GM23248 (cell line): ENCODE measurements around the gene C13orf42. TPM values are rescaled to one million over a fixed set of nuclear protein-coding genes. Genes with fewer than 3 reads are reported as not detected.
"Not testable (repeated sequence)": the region's sequence is repeated elsewhere in the genome, so short reads cannot be mapped to it uniquely, and the experiment has no call there.

Experiments
- DNase-seq: peaks from one replicate; pipeline ENCODE4 v3.0.0-alpha.2; 2015
- H2AFZ ChIP-seq: fragments of 200-600 bp; sonication (generic); 2 replicates; pipeline ENCODE4 v1.6.1; 2016; ENCODE audit warnings: antibody characterized with exemption
- H3F3A ChIP-seq: fragments of 200-600 bp; sonication (generic); 2 replicates; pipeline ENCODE4 v1.6.1; 2016; ENCODE audit warnings: mild to moderate bottlenecking, antibody characterized with exemption, mixed run types; ENCODE audit not compliant: insufficient read depth
- H3K27ac ChIP-seq: fragments of 200-600 bp; sonication (generic); 2 replicates; pipeline ENCODE4 v1.5.1; 2016; ENCODE audit warnings: mild to moderate bottlenecking
- H3K27me3 ChIP-seq: fragments of 200-600 bp; sonication (generic); replicated peaks from 2 replicates; pipeline ENCODE4 v1.6.1; 2016; ENCODE audit warnings: mild to moderate bottlenecking; ENCODE audit not compliant: insufficient read depth
- H3K36me3 ChIP-seq: fragments of 200-600 bp; sonication (generic); 2 replicates; pipeline ENCODE4 v1.6.1; 2016; ENCODE audit warnings: low read depth, mild to moderate bottlenecking
- H3K4me1 ChIP-seq: fragments of 200-600 bp; sonication (generic); 2 replicates; pipeline ENCODE4 v1.6.1; 2016; ENCODE audit warnings: mild to moderate bottlenecking; ENCODE audit not compliant: insufficient read depth
- H3K4me2 ChIP-seq: fragments of 200-600 bp; sonication (generic); one replicate; pipeline ENCODE4 v1.6.1; 2016; ENCODE audit warnings: mild to moderate bottlenecking; ENCODE audit not compliant: unreplicated experiment
- H3K4me3 ChIP-seq: fragments of 200-600 bp; sonication (generic); 2 replicates; pipeline ENCODE4 v1.5.1; 2016; ENCODE audit warnings: mild to moderate bottlenecking
- H3K79me2 ChIP-seq: fragments of 200-600 bp; sonication (generic); 2 replicates; pipeline ENCODE4 v1.6.1; 2016; ENCODE audit warnings: mild to moderate bottlenecking; ENCODE audit not compliant: insufficient read depth
- H3K9ac ChIP-seq: fragments of 200-600 bp; sonication (generic); 2 replicates; pipeline ENCODE4 v1.6.1; 2016; ENCODE audit warnings: mild to moderate bottlenecking
- H3K9me2 ChIP-seq: fragments of 200-600 bp; sonication (generic); 2 replicates; pipeline ENCODE4 v1.6.1; 2016; ENCODE audit warnings: mixed run types, mild to moderate bottlenecking, moderate library complexity; ENCODE audit not compliant: insufficient read depth
- H3K9me3 ChIP-seq: fragments of 200-600 bp; sonication (generic); one replicate; pipeline ENCODE4 v1.6.1; 2017; ENCODE audit warnings: low read depth
- H4K20me1 ChIP-seq: fragments of 200-600 bp; sonication (generic); 2 replicates; pipeline ENCODE4 v1.6.0; 2016; ENCODE audit not compliant: insufficient read depth
- EZH2 ChIP-seq: fragments of 200-600 bp; sonication (generic); IDR thresholded peaks from 2 replicates; pipeline ENCODE4 v1.6.1; 2018; ENCODE audit warnings: antibody characterized with exemption, mild to moderate bottlenecking; ENCODE audit not compliant: insufficient read depth, poor library complexity, severe bottlenecking
- EZH2phosphoT487 ChIP-seq: fragments of 200-600 bp; sonication (generic); IDR thresholded peaks from 2 replicates; pipeline ENCODE4 v1.6.1; 2018; ENCODE audit warnings: antibody characterized with exemption, moderate library complexity, mild to moderate bottlenecking, low read depth; ENCODE audit not compliant: insufficient read depth
- WGBS, 2 experiments: methylation state at CpG; one replicate each; pipeline ENCODE4 v1.1.6; 2015 to 2017; ENCODE audit warnings: low lambda C conversion rate in 2 of 2, low coverage in 1 of 2; ENCODE audit errors: missing lambda C conversion rate in 2 of 2; 5-methylcytosine and 5-hydroxymethylcytosine counted together
- in situ Hi-C: fragments of 300-500 bp; cut with MboI; formaldehyde crosslinking; loops from 2 replicates; pipeline ENCODE4 v1.15.0; 2020
- polyA plus RNA-seq: library from polyadenylated mRNA; unstranded; fragments of >200 nt; fragmentation: Nextera tagmentation; extraction: Ambion mirVana; gene quantifications from 2 replicates; pipeline ENCODE4 v1.2.1, GENCODE V29; 2016
- total RNA-seq: library from RNA; depleted of rRNA; stranded (reverse); fragments of >200 nt; shearing (Covaris generic); gene quantifications from 2 replicates; pipeline ENCODE4 v1.2.3, GENCODE V29; 2014

Gene C13orf42
- total and polyA plus RNA-seq, 2 experiments from 2014 or later = not detected

DNA sequence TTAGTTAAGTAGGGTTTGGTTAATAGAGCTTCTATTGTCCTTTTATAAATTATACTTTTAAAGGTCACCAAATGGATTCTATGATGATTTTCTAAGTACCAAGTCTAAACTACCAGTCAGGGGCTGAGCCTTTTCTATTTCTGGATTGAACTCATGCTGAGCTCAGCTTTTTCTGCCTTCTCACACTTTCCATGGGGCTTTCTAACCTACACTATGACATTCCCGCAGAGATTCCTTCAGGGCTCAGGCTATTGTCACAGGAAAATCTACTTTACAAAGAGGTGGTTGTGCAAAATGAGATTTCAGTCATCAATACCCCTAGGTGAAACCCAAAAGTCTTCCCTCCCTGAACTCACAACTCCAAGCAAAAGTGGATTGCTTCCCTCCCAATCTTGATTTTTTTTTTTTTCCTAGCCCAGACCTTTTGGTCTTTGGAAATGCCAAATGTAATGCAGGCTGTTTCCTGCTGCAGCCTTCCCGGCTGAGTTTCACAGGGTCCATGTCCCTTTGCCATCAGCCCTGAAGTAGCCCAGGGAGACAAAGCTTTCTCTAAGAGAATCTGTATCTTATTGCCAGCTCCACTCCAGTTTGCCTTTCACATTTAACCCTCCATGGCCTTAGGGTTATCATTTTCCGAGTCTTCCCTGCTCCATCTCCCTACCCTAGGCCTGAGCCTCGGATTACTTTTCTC, 13.6 kb downstream of the C13orf42 start:
- Histone ChIP-seq H3K4me1 (no peaks in the 10 kb centered on the region), H3K36me3 (no peaks in the 10 kb centered on the region), H3K27ac (no peak overlapping the region), H2AFZ (no peak overlapping the region), H3K27me3 (peaks cover 47% of the 10 kb centered on the region), H3K79me2 (no peaks in the 10 kb centered on the region), H3K4me2 (no peak overlapping the region), H3K9me3 (no peaks in the 10 kb centered on the region), H3F3A (no peaks in the 10 kb centered on the region), H3K9ac (no peak overlapping the region), H4K20me1 (no peaks in the 10 kb centered on the region), H3K9me2 (no peaks in the 10 kb centered on the region), H3K4me3 (no peak overlapping the region)
- DNase-seq = no peak
- WGBS, 2 experiments = 46 to 49% methylated on average over 4 of the region's 4 CpGs
- TF ChIP-seq EZH2phosphoT487 (no peak), EZH2 (no peak)
- in situ Hi-C loops = no loop called here

DNA sequence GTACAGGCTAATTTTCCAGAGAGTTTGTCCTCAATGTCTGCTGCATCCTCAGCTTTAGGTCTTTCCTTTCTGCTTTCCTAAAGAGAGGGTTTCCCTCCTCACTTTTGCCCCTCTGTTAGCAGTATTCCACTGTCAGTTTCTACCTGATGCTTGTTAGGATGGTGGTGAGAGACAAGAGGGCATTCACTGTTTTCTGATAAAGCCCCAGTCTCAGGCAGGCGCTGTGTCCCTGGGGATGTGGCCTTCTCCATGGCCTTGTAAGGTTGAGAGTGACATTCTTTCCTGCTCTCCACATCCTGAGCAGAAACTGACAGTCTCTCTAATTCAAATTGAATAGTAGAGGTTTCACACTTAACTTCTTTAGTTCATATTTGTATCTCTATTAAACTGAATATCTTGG, 14.9 kb downstream of the C13orf42 start:
- in situ Hi-C loops = no loop called here
- no peaks in the 10 kb centered on the region for H3K4me1 ChIP-seq
- H3K27ac ChIP-seq = no peak overlapping the region
- no peak overlapping the region for H3K9ac ChIP-seq
- no peaks in the 10 kb centered on the region for H3F3A ChIP-seq
- no peak overlapping the region for H3K4me2 ChIP-seq
- H3K36me3 ChIP-seq = no peaks in the 10 kb centered on the region
- H4K20me1 ChIP-seq = no peaks in the 10 kb centered on the region
- no peak for DNase-seq
- no peaks in the 10 kb centered on the region for H3K79me2 ChIP-seq
- no peak overlapping the region for H3K4me3 ChIP-seq
- peaks cover 43% of the 10 kb centered on the region for H3K27me3 ChIP-seq
- WGBS, 2 experiments = 46 to 67% methylated on average over 1 of the region's 1 CpG
- no peaks in the 10 kb centered on the region for H3K9me3 ChIP-seq
- no peaks in the 10 kb centered on the region for H3K9me2 ChIP-seq
- TF ChIP-seq EZH2phosphoT487 (no peak), EZH2 (no peak)
- H2AFZ ChIP-seq = no peak overlapping the region

DNA sequence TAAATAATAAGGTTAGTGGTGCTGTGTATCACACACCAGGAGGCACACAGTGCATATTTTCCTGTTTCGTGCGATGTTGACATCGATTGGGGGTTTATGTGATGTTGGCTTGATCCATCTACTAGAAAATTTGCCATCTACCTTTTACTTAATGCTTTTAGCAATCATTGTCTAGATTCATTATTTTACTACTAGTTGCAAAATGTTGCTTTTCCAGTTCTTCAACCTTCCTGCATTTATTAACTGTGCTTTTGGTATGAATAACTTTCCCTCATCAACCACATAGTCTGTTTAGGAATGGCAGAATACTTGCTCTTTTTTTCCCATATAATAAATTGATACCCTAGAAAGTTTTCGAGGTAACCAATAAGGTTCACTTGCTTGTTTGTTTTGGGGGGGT, 17.5 kb downstream of the C13orf42 start:
- Histone ChIP-seq H3K4me3 (no peak overlapping the region), H3K9me3 (no peaks in the 10 kb centered on the region), H3K79me2 (no peaks in the 10 kb centered on the region), H2AFZ (no peak overlapping the region), H3K27ac (no peak overlapping the region), H3K36me3 (no peaks in the 10 kb centered on the region), H3F3A (no peaks in the 10 kb centered on the region), H3K9ac (no peak overlapping the region), H3K9me2 (no peaks in the 10 kb centered on the region), H3K27me3 (peaks cover 40% of the 10 kb centered on the region), H3K4me1 (no peaks in the 10 kb centered on the region), H3K4me2 (no peak overlapping the region), H4K20me1 (no peaks in the 10 kb centered on the region)
- in situ Hi-C loops = no loop called here
- DNase-seq = no peak
- WGBS, 2 experiments = 67 to 68% methylated on average over 4 of the region's 4 CpGs
- TF ChIP-seq EZH2phosphoT487 (no peak), EZH2 (no peak)

- Histone ChIP-seq H3K9me2 (no peaks in the 10 kb centered on the region), H3K4me1 (no peaks in the 10 kb centered on the region), H3K4me3 (no peak overlapping the region), H4K20me1 (no peaks in the 10 kb centered on the region), H3K79me2 (no peaks in the 10 kb centered on the region), H3K27ac (no peak overlapping the region), H3K9ac (no peak overlapping the region), H3K36me3 (no peaks in the 10 kb centered on the region), H3K4me2 (no peak overlapping the region), H3K27me3 (peaks cover 30% of the 10 kb centered on the region), H2AFZ (no peak overlapping the region), H3K9me3 (no peaks in the 10 kb centered on the region), H3F3A (no peaks in the 10 kb centered on the region)
- WGBS, 2 experiments = 47 to 55% methylated on average over 4 of the region's 4 CpGs
- no peak for DNase-seq
- in situ Hi-C loops = no loop called here
- TF ChIP-seq EZH2phosphoT487 = no peak
- TF ChIP-seq EZH2 = no peak
These were observed 19.2 kb downstream of the C13orf42 start for GRCh38 chr13:51091839-51092238.

- H3K4me3 ChIP-seq = no peak overlapping the region
- no peaks in the 10 kb centered on the region for H3K9me2 ChIP-seq
- H3F3A ChIP-seq = no peaks in the 10 kb centered on the region
- in situ Hi-C loops = no loop called here
- H3K27me3 ChIP-seq = peaks cover 14% of the 10 kb centered on the region; the same call in 1 of the 2 replicates
- no peaks in the 10 kb centered on the region for H3K36me3 ChIP-seq
- 62 to 67% methylated on average over 5 of the region's 5 CpGs for WGBS, 2 experiments
- no peaks in the 10 kb centered on the region for H4K20me1 ChIP-seq
- no peaks in the 10 kb centered on the region for H3K79me2 ChIP-seq
- no peaks in the 10 kb centered on the region for H3K4me1 ChIP-seq
- H3K4me2 ChIP-seq = no peak overlapping the region
- no peak for DNase-seq
- no peaks in the 10 kb centered on the region for H3K9me3 ChIP-seq
- no peak overlapping the region for H2AFZ ChIP-seq
- no peak overlapping the region for H3K27ac ChIP-seq
- TF ChIP-seq EZH2 = no peak
- TF ChIP-seq EZH2phosphoT487 = no peak
- H3K9ac ChIP-seq = no peak overlapping the region
These were observed 27.4 kb downstream of the C13orf42 start for GRCh38 chr13:51083706-51084105.

- in situ Hi-C loops, H3K4me1 ChIP-seq, H3K36me3 ChIP-seq, DNase-seq, H3K4me3 ChIP-seq, H3K4me2 ChIP-seq, H3K79me2 ChIP-seq, H4K20me1 ChIP-seq, H3K9me2 ChIP-seq, H3K27ac ChIP-seq, H3K9me3 ChIP-seq, H2AFZ ChIP-seq, H3K9ac ChIP-seq, H3F3A ChIP-seq: not testable (repeated sequence)
- peaks cover 13% of the 10 kb centered on the region; the same call in 1 of the 2 replicates for H3K27me3 ChIP-seq
- 78 to 83% methylated on average over 6 to 7 of the region's 23 CpGs for WGBS, 2 experiments
These were observed 30.5 kb downstream of the C13orf42 start for GRCh38 chr13:51080478-51081065.
